Right cardiac atrium (tissue), 5 donors: ENCODE measurements around the gene CENPX. TPM values are rescaled to one million over a fixed set of nuclear protein-coding genes. Genes with fewer than 3 reads are reported as not detected.
A peak's percentile ranks its signal among the peaks of the same experiment; 100 is the strongest.

ENCODE experiments used
- ATAC-seq, 2 donors: fragments of 200-7000 bp; cut with Tn5 transposase; one replicate each; pipeline versions ENCODE4 v1.8.0 to v1.9.1; 2020; ENCODE audit warnings: moderate library complexity in 2 of 2, mild to moderate bottlenecking in 1 of 2
- DNase-seq, 3 donors: peaks; one replicate each; pipeline ENCODE4 v3.0.0-alpha.2; 2020
- H3K27ac ChIP-seq: one replicate; pipeline ENCODE4 v1.5.1; 2013; ENCODE audit warnings: mild to moderate bottlenecking, low read length, control low read depth, moderate library complexity
- H3K27me3 ChIP-seq: one replicate; pipeline ENCODE4 v1.6.1; 2013; ENCODE audit not compliant: control insufficient read depth, insufficient read depth
- H3K4me1 ChIP-seq: one replicate; pipeline ENCODE4 v1.6.1; 2013; ENCODE audit warnings: low read length; ENCODE audit not compliant: control insufficient read depth, insufficient read depth
- H3K4me3 ChIP-seq: one replicate; pipeline ENCODE4 v1.5.1; 2013; ENCODE audit warnings: low read length, control low read depth
- H3K9me3 ChIP-seq: one replicate; pipeline ENCODE4 v1.6.1; 2013; ENCODE audit warnings: low read length; ENCODE audit not compliant: control insufficient read depth
- WGBS: extraction: QIAGEN DNeasy Blood & Tissue Kit; methylation state at CpG from one replicate; pipeline ENCODE4 v1.1.7; 2013; 5-methylcytosine and 5-hydroxymethylcytosine counted together
- intact Hi-C, 4 donors: fragments of 100-400 bp; cut with DNase I; formaldehyde crosslinking; loops; one replicate each; pipeline versions ENCODE4 v1.11.0 to v1.14.0; 2022 to 2023
- polyA plus RNA-seq: library from polyadenylated mRNA; stranded (reverse); fragments of 200-250 nt; gene quantifications from one replicate; pipeline ENCODE4 v1.2.3, GENCODE V29; 2013
- total RNA-seq, 4 donors: library from RNA; stranded (reverse); fragmentation: NEBNext Ultra II Directional; extraction: Animal tissue kit (Norgen Biotek cat#: 25700); gene quantifications; one replicate each; pipeline ENCODE4 v1.2.1, GENCODE V29; 2021
- donor health status: healthy with polysubstance abuse.
- donor health status: DM: no; HTN: yes; CAD: no.
- donor health status: DM: no; HTN: no; CAD: no.
- donor health status: DM: no; HTN: yes; CAD: no; lungs with severe emphysema.
- donor health status: DM: yes; HTN: yes; CAD: no.

CENPX gene
- total and polyA plus RNA-seq, 5 donors, result 20.1 to 31.2 (median 27.9) TPM

- Histone ChIP-seq H3K27me3 (no peaks in the 10 kb centered on the region), H3K4me1 (no peaks in the 10 kb centered on the region), H3K9me3 (no peaks in the 10 kb centered on the region), H3K4me3 (no peak overlapping the region), H3K27ac (no peak overlapping the region)
- intact Hi-C loops, result no loop called here
- no peak for DNase-seq
- 88% methylated on average over 12 of the region's 12 CpGs for WGBS
- no peak for ATAC-seq
Measured at GRCh38 chr17:81999587-81999975, 23.1 kb downstream of the CENPX start.

GRCh38 chr17:81998691-81999438 lies 23.8 kb downstream of the CENPX start:
- peak in 2 of 3 donors; percentile 24 to 40 for DNase-seq
- Histone ChIP-seq H3K4me3 (no peak overlapping the region), H3K27me3 (no peaks in the 10 kb centered on the region), H3K27ac (no peak overlapping the region), H3K4me1 (no peaks in the 10 kb centered on the region), H3K9me3 (no peaks in the 10 kb centered on the region)
- WGBS, result 89% methylated on average over 14 of the region's 14 CpGs
- intact Hi-C loops, result no loop called here
- ATAC-seq, result no peak

GRCh38 chr17:81998212-81998611 lies 24.5 kb downstream of the CENPX start:
- no peak for ATAC-seq
- DNase-seq, result peak in 1 of 3 donors; percentile 3
- no peaks in the 10 kb centered on the region for H3K4me1 ChIP-seq
- intact Hi-C loops, result no loop called here
- H3K27me3 ChIP-seq, result no peaks in the 10 kb centered on the region
- H3K4me3 ChIP-seq, result no peak overlapping the region
- H3K9me3 ChIP-seq, result no peaks in the 10 kb centered on the region
- no peak overlapping the region for H3K27ac ChIP-seq
- 67% methylated on average over 7 of the region's 7 CpGs for WGBS

- H3K27ac ChIP-seq, result no peak overlapping the region
- DNase-seq, result peak; percentile 9 to 54 (median 39)
Measured at GRCh38 chr17:81996757-81997441, 25.8 kb downstream of the CENPX start.

GRCh38 chr17:81996232-81996756 lies 26.4 kb downstream of the CENPX start:
- 93% methylated on average over 28 of the region's 28 CpGs for WGBS
- no peak for ATAC-seq
- Histone ChIP-seq H3K27ac (no peak overlapping the region), H3K4me1 (no peaks in the 10 kb centered on the region), H3K27me3 (no peaks in the 10 kb centered on the region), H3K4me3 (no peak overlapping the region), H3K9me3 (no peaks in the 10 kb centered on the region)
- peak; percentile 11 to 58 (median 27) for DNase-seq
- intact Hi-C loops, result no loop called here

More at GRCh38 chr17:81996757-81997441, 25.8 kb downstream of the CENPX start:
- WGBS, result 96% methylated on average over 30 of the region's 30 CpGs
- intact Hi-C loops, result no loop called here
- H3K4me3 ChIP-seq, result no peak overlapping the region
- H3K27me3 ChIP-seq, result no peaks in the 10 kb centered on the region
- no peak for ATAC-seq
- no peaks in the 10 kb centered on the region for H3K4me1 ChIP-seq
- no peaks in the 10 kb centered on the region for H3K9me3 ChIP-seq

GRCh38 chr17:81995463-81996231 lies 27.0 kb downstream of the CENPX start:
- no peak overlapping the region for H3K4me3 ChIP-seq
- H3K27me3 ChIP-seq, result no peaks in the 10 kb centered on the region
- WGBS, result 94% methylated on average over 29 of the region's 29 CpGs
- no peak for DNase-seq
- H3K9me3 ChIP-seq, result no peaks in the 10 kb centered on the region
- no peak for ATAC-seq
- no peak overlapping the region for H3K27ac ChIP-seq
- H3K4me1 ChIP-seq, result no peaks in the 10 kb centered on the region
- intact Hi-C loops, result no loop called here

GRCh38 chr17:81994593-81995462 lies 27.9 kb downstream of the CENPX start:
- H3K27me3 ChIP-seq, result no peaks in the 10 kb centered on the region
- H3K4me3 ChIP-seq, result no peak overlapping the region
- ATAC-seq (no peak), DNase-seq (peak in 2 of 3 donors; percentile 10 to 45)
- no peaks in the 10 kb centered on the region for H3K4me1 ChIP-seq
- intact Hi-C loops, result no loop called here
- H3K27ac ChIP-seq, result no peak overlapping the region
- 87% methylated on average over 39 of the region's 39 CpGs for WGBS
- no peaks in the 10 kb centered on the region for H3K9me3 ChIP-seq

- ATAC-seq, result no peak
- H3K4me1 ChIP-seq, result no peaks in the 10 kb centered on the region
- H3K27me3 ChIP-seq, result no peaks in the 10 kb centered on the region
- no peaks in the 10 kb centered on the region for H3K9me3 ChIP-seq
- peak in 2 of 3 donors; percentile 5 to 46 for DNase-seq
- WGBS, result 93% methylated on average over 37 of the region's 37 CpGs
- no peak overlapping the region for H3K27ac ChIP-seq
- H3K4me3 ChIP-seq, result no peak overlapping the region
- intact Hi-C loops, result no loop called here
Measured at GRCh38 chr17:81993729-81994592, 28.7 kb downstream of the CENPX start.

- Histone ChIP-seq H3K27me3 (no peaks in the 10 kb centered on the region), H3K27ac (no peak overlapping the region), H3K9me3 (no peaks in the 10 kb centered on the region), H3K4me3 (no peak overlapping the region), H3K4me1 (no peaks in the 10 kb centered on the region)
- DNase-seq, result no peak
- intact Hi-C loops, result no loop called here
- ATAC-seq, result no peak
- WGBS, result 78% methylated on average over 31 of the region's 31 CpGs
Measured at GRCh38 chr17:81992306-81993102, 30.2 kb downstream of the CENPX start.
